Neural progenitor cell (in vitro differentiated cells): ENCODE results near the gene CDK4. TPM values are rescaled to one million over a fixed set of nuclear protein-coding genes. Genes with fewer than 3 reads are reported as not detected.

Source experiments
- DNase-seq: peaks from one replicate; pipeline ENCODE4 v3.0.0-alpha.2; 2016; ENCODE audit warnings: low spot score
- H2AFZ ChIP-seq: fragments of 200-600 bp; sonication (generic); replicated peaks from 2 replicates; pipeline ENCODE4 v1.6.1; 2016; ENCODE audit warnings: antibody characterized with exemption
- H3F3A ChIP-seq: fragments of 200-600 bp; sonication (generic); 2 replicates; pipeline ENCODE4 v1.6.1; 2016; ENCODE audit warnings: antibody characterized with exemption, low read depth
- H3K27ac ChIP-seq: fragments of 200-600 bp; sonication (generic); 2 replicates; pipeline ENCODE4 v1.5.1; 2016; ENCODE audit warnings: mild to moderate bottlenecking
- H3K27me3 ChIP-seq: fragments of 200-600 bp; sonication (generic); 2 replicates; pipeline ENCODE4 v1.6.1; 2016; ENCODE audit warnings: mild to moderate bottlenecking, moderate library complexity
- H3K36me3 ChIP-seq: fragments of 200-600 bp; sonication (generic); 2 replicates; pipeline ENCODE4 v1.5.1; 2016
- H3K4me1 ChIP-seq: fragments of 200-600 bp; sonication (generic); 2 replicates; pipeline ENCODE4 v1.6.1; 2016; ENCODE audit warnings: mixed run types
- H3K4me2 ChIP-seq: fragments of 200-600 bp; sonication (generic); 2 replicates; pipeline ENCODE4 v1.6.1; 2016
- H3K4me3 ChIP-seq: fragments of 200-600 bp; sonication (generic); 2 replicates; pipeline ENCODE4 v1.5.1; 2016
- H3K79me2 ChIP-seq: fragments of 200-600 bp; sonication (generic); 2 replicates; pipeline ENCODE4 v1.6.1; 2016; ENCODE audit warnings: low read depth
- H3K9ac ChIP-seq: fragments of 200-600 bp; sonication (generic); 2 replicates; pipeline ENCODE4 v1.6.1; 2016
- H3K9me3 ChIP-seq: fragments of 200-600 bp; sonication (generic); 2 replicates; pipeline ENCODE4 v1.5.1; 2016; ENCODE audit warnings: low read depth
- H4K20me1 ChIP-seq: fragments of 200-600 bp; sonication (generic); 2 replicates; pipeline ENCODE4 v1.6.1; 2016; ENCODE audit warnings: low read depth
- H3K27ac Mint-ChIP-seq: 3 replicates; pipeline ENCODE4 v1.8.0; 2021; ENCODE audit warnings: mixed read lengths
- H3K27me3 Mint-ChIP-seq: 2 replicates; pipeline ENCODE4 v1.8.0; 2022; ENCODE audit warnings: low read depth, mild to moderate bottlenecking, inconsistent platforms, moderate library complexity, mixed read lengths; ENCODE audit not compliant: insufficient read depth
- H3K36me3 Mint-ChIP-seq: 3 replicates; pipeline ENCODE4 v1.8.0; 2021; ENCODE audit warnings: mixed read lengths
- H3K4me1 Mint-ChIP-seq: 3 replicates; pipeline ENCODE4 v1.8.0; 2021; ENCODE audit warnings: mixed read lengths
- H3K4me3 Mint-ChIP-seq: 3 replicates; pipeline ENCODE4 v1.8.0; 2021; ENCODE audit warnings: mild to moderate bottlenecking, moderate library complexity, mixed read lengths
- H3K9me3 Mint-ChIP-seq: 3 replicates; pipeline ENCODE4 v1.8.0; 2020; ENCODE audit warnings: mixed read lengths
- EZH2 ChIP-seq: fragments of 200-600 bp; sonication (generic); IDR thresholded peaks from 2 replicates; pipeline ENCODE4 v1.6.1; 2017; ENCODE audit warnings: antibody characterized with exemption, mild to moderate bottlenecking, moderate library complexity
- EZH2phosphoT487 ChIP-seq: fragments of 200-600 bp; sonication (generic); IDR thresholded peaks from 2 replicates; pipeline ENCODE4 v1.6.1; 2017; ENCODE audit warnings: antibody characterized with exemption
- total RNA-seq: library from RNA; depleted of rRNA; stranded (reverse); fragments of >200 nt; gene quantifications from 2 replicates; pipeline ENCODE4 v1.2.3, GENCODE V29; 2015; ENCODE audit warnings: low replicate concordance
- TF ChIP-seq, protein P1 (sequence below): fragments of 200-600 bp; sonication (generic); IDR thresholded peaks from 2 replicates; pipeline ENCODE4 v1.5.1; 2017; ENCODE audit warnings: antibody characterized with exemption, mild to moderate bottlenecking

The CDK4 gene
- total RNA-seq, 1 donor from 2014 or later: 169 TPM

DNA sequence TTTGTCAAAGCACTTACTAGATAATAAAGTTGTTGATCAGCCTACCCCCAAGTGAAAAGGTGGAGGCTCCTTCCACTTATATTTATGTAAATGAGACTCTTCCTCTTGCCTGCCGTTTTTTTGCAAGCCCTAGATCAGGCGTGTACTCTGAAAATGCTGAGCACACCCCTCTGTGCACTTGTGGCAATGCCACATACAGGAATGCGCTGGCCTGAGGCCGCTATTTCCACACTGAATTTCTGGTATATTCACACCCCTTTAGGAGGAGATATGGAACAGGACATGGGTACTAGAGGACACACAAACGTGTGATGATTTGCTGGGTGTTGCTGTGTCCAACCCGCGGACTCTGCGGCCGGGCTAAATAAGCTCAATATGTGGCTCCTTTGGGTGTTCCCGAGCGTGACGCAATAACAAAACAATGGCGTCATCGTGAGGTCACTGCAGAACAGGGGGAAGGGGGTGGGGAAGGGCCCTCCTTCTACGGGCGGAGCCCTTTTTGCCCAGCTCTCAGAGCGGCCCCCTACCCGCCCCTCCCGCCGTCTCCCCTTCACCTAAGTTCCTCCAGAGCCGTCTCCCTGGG, 7.8 kb downstream of the CDK4 start:
- Histone ChIP-seq H3K9me3 (no peaks in the 10 kb centered on the region), H3K79me2 (peaks cover 21% of the 10 kb centered on the region), H3F3A (peaks cover 61% of the 10 kb centered on the region), H3K4me2 (peak overlapping the region; percentile 98), H3K9ac (no peak overlapping the region), H3K4me3 (peak overlapping the region; percentile 87), H4K20me1 (peaks cover 2% of the 10 kb centered on the region), H2AFZ (peak overlapping the region; percentile 85), H3K36me3 (no peaks in the 10 kb centered on the region), H3K4me1 (peaks cover 20% of the 10 kb centered on the region), H3K27me3 (peaks cover 46% of the 10 kb centered on the region), H3K27ac (peak overlapping the region; percentile 94)
- Mint-ChIP-seq H3K4me3 (peak overlapping the region; percentile 95), H3K36me3 (peaks cover 24% of the 10 kb centered on the region), H3K27me3 (peaks cover 13% of the 10 kb centered on the region), H3K4me1 (peaks cover 36% of the 10 kb centered on the region), H3K27ac (peak overlapping the region; percentile 99), H3K9me3 (no peaks in the 10 kb centered on the region)
- TF ChIP-seq, protein P1, sequence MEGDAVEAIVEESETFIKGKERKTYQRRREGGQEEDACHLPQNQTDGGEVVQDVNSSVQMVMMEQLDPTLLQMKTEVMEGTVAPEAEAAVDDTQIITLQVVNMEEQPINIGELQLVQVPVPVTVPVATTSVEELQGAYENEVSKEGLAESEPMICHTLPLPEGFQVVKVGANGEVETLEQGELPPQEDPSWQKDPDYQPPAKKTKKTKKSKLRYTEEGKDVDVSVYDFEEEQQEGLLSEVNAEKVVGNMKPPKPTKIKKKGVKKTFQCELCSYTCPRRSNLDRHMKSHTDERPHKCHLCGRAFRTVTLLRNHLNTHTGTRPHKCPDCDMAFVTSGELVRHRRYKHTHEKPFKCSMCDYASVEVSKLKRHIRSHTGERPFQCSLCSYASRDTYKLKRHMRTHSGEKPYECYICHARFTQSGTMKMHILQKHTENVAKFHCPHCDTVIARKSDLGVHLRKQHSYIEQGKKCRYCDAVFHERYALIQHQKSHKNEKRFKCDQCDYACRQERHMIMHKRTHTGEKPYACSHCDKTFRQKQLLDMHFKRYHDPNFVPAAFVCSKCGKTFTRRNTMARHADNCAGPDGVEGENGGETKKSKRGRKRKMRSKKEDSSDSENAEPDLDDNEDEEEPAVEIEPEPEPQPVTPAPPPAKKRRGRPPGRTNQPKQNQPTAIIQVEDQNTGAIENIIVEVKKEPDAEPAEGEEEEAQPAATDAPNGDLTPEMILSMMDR: no peak
- TF ChIP-seq EZH2phosphoT487 (no peak), EZH2 (no peak)
- DNase-seq: no peak

GRCh38 chr12:57743769-57744168, 8.3 kb downstream of the CDK4 start:
- H3K27me3 Mint-ChIP-seq: peaks cover 17% of the 10 kb centered on the region
- H3K9ac ChIP-seq: no peak overlapping the region
- peaks cover 16% of the 10 kb centered on the region for H3K79me2 ChIP-seq
- H3K4me3 ChIP-seq: no peak overlapping the region
- no peak overlapping the region for H3K4me2 ChIP-seq
- peaks cover 51% of the 10 kb centered on the region for H3K27me3 ChIP-seq
- no peak overlapping the region for H3K27ac Mint-ChIP-seq
- H3K4me1 Mint-ChIP-seq: peaks cover 40% of the 10 kb centered on the region
- peaks cover 59% of the 10 kb centered on the region for H3F3A ChIP-seq
- no peaks in the 10 kb centered on the region for H3K36me3 ChIP-seq
- TF ChIP-seq, protein P1: no peak
- TF ChIP-seq EZH2: no peak
- DNase-seq: no peak
- no peaks in the 10 kb centered on the region for H3K9me3 ChIP-seq
- H2AFZ ChIP-seq: no peak overlapping the region
- no peak overlapping the region for H3K27ac ChIP-seq
- peaks cover 19% of the 10 kb centered on the region for H3K36me3 Mint-ChIP-seq
- H3K9me3 Mint-ChIP-seq: no peaks in the 10 kb centered on the region
- peak overlapping the region; percentile 95 for H3K4me3 Mint-ChIP-seq
- H3K4me1 ChIP-seq: peaks cover 23% of the 10 kb centered on the region
- peaks cover 3% of the 10 kb centered on the region for H4K20me1 ChIP-seq

- Mint-ChIP-seq H3K27ac (no peak overlapping the region), H3K4me1 (peaks cover 40% of the 10 kb centered on the region), H3K4me3 (no peak overlapping the region), H3K36me3 (peaks cover 10% of the 10 kb centered on the region), H3K9me3 (no peaks in the 10 kb centered on the region), H3K27me3 (peaks cover 15% of the 10 kb centered on the region)
- H3K9me3 ChIP-seq: no peaks in the 10 kb centered on the region
- H3K4me2 ChIP-seq: no peak overlapping the region
- H3F3A ChIP-seq: peaks cover 51% of the 10 kb centered on the region
- H3K9ac ChIP-seq: no peak overlapping the region
- no peak for DNase-seq
- H3K27me3 ChIP-seq: peaks cover 68% of the 10 kb centered on the region
- no peaks in the 10 kb centered on the region for H3K36me3 ChIP-seq
- no peak overlapping the region for H2AFZ ChIP-seq
- TF ChIP-seq EZH2: no peak
- no peak for TF ChIP-seq EZH2phosphoT487
- TF ChIP-seq, protein P1: no peak
- peaks cover 23% of the 10 kb centered on the region for H3K4me1 ChIP-seq
- no peak overlapping the region for H3K4me3 ChIP-seq
- no peak overlapping the region for H3K27ac ChIP-seq
- peaks cover 11% of the 10 kb centered on the region for H4K20me1 ChIP-seq
- H3K79me2 ChIP-seq: peaks cover 14% of the 10 kb centered on the region
Observed at GRCh38 chr12:57741844-57742738, 10.0 kb downstream of the CDK4 start.
